DOHH2 (cell line): ENCODE results near the gene RBM26.

ENCODE experiments used
- H3F3A ChIP-seq: fragments of 200-600 bp; sonication (generic), shearing (Covaris generic); 2 replicates; pipeline ENCODE4 v1.6.0; 2016; ENCODE audit warnings: antibody characterized with exemption, mild to moderate bottlenecking; ENCODE audit not compliant: control insufficient read depth, insufficient read depth
- H3K27ac ChIP-seq: fragments of 200-600 bp; sonication (generic); 2 replicates; pipeline ENCODE4 v1.5.1; 2014; ENCODE audit warnings: low read depth, mild to moderate bottlenecking, low read length, moderate library complexity
- H3K27me3 ChIP-seq: fragments of 200-600 bp; sonication (generic); 2 replicates; pipeline ENCODE4 v1.6.1; 2014; ENCODE audit warnings: mild to moderate bottlenecking, low read length, mixed read lengths; ENCODE audit not compliant: control insufficient read depth
- H3K36me3 ChIP-seq: fragments of 200-600 bp; sonication (generic); 2 replicates; pipeline ENCODE4 v1.6.1; 2014; ENCODE audit warnings: mild to moderate bottlenecking, low read length, moderate library complexity, mixed read lengths; ENCODE audit not compliant: control insufficient read depth
- H3K4me1 ChIP-seq: fragments of 200-600 bp; sonication (generic); 2 replicates; pipeline ENCODE4 v1.6.1; 2014; ENCODE audit warnings: mild to moderate bottlenecking, low read length, mixed read lengths; ENCODE audit not compliant: control insufficient read depth
- H3K4me2 ChIP-seq: fragments of 200-600 bp; sonication (generic); 2 replicates; pipeline ENCODE4 v1.6.0; 2014; ENCODE audit warnings: mild to moderate bottlenecking, low read length, moderate library complexity
- H3K4me3 ChIP-seq: fragments of 200-600 bp; sonication (generic); 2 replicates; pipeline ENCODE4 v1.5.1; 2014; ENCODE audit warnings: mild to moderate bottlenecking, low read length, mixed read lengths
- H3K79me2 ChIP-seq: fragments of 200-600 bp; sonication (generic); 2 replicates; pipeline ENCODE4 v1.6.1; 2014; ENCODE audit warnings: mild to moderate bottlenecking, low read length, mixed read lengths; ENCODE audit not compliant: control insufficient read depth
- H3K9me2 ChIP-seq: fragments of 200-600 bp; sonication (generic); replicated peaks from 2 replicates; pipeline ENCODE4 v1.6.1; 2014; ENCODE audit warnings: mild to moderate bottlenecking, low read length, mixed read lengths; ENCODE audit not compliant: control insufficient read depth
- H3K9me3 ChIP-seq: fragments of 200-600 bp; sonication (generic); 2 replicates; pipeline ENCODE4 v1.6.1; 2014; ENCODE audit warnings: antibody characterized with exemption, low read length, mixed read lengths; ENCODE audit not compliant: control insufficient read depth, insufficient read depth
- H4K20me1 ChIP-seq: fragments of 200-600 bp; sonication (generic); 2 replicates; pipeline ENCODE4 v1.6.0; 2014; ENCODE audit warnings: low read depth, mild to moderate bottlenecking, antibody characterized with exemption, low read length, moderate library complexity; ENCODE audit not compliant: control insufficient read depth, insufficient read depth
- CTCF ChIP-seq: fragments of 200-600 bp; sonication (generic); IDR thresholded peaks from one replicate; pipeline ENCODE4 v1.5.1; 2014; ENCODE audit warnings: antibody characterized with exemption, mild to moderate bottlenecking, low read depth, low read length; ENCODE audit not compliant: poor library complexity, severe bottlenecking
- EZH2phosphoT487 ChIP-seq: fragments of 200-600 bp; sonication (generic); IDR thresholded peaks from 2 replicates; pipeline ENCODE4 v1.6.1; 2017; ENCODE audit warnings: borderline replicate concordance, mild to moderate bottlenecking, antibody characterized with exemption, low read length, moderate library complexity, mixed read lengths

The RBM26 gene

GRCh38 chr13:79409828-79410227, 3.8 kb upstream of the RBM26 start:
- Histone ChIP-seq H3K36me3 (peaks cover 50% of the 10 kb centered on the region), H4K20me1 (no peaks in the 10 kb centered on the region), H3K9me2 (no peaks in the 10 kb centered on the region), H3K4me3 (no peak overlapping the region), H3K4me2 (no peak overlapping the region), H3K9me3 (no peaks in the 10 kb centered on the region), H3K27ac (no peak overlapping the region), H3K27me3 (no peaks in the 10 kb centered on the region), H3F3A (0 out of 2 replicates have a peak, but pooled peaks cover 3% of the 10 kb centered on the region), H3K79me2 (peaks cover 39% of the 10 kb centered on the region), H3K4me1 (peaks cover 18% of the 10 kb centered on the region)
- no peak for TF ChIP-seq CTCF
- TF ChIP-seq EZH2phosphoT487 = no peak

DNA sequence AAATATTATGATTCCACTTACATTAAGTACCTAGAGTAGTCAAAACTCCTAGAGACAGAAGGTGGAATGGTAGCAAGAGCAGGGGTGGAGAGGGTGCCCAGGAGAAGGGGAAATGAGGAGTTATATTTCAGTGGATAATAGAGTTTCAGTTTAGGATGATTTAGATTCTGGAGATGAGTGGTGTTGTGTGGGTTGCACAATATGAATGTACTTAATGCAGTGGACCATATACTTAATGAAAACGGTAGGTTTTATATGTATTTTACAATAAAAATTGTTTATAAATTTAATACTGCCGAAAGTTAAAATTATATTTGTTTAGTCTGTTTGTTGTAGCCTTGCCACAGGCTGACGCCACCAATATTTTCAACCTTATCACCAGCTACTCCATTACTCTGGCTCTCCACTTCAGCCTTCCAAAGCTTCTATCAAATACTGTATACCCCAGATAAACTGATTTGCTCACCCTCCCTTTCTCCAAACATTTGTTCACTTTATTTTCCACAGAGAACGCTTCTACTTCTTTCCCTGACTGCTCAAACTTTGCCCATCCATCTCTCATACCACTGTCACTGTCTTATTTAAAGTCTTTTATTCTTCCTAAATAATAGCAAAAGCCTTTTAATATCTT, 1.4 kb upstream of the RBM26 start:
- no peaks in the 10 kb centered on the region for H3K27me3 ChIP-seq
- peaks cover 8% of the 10 kb centered on the region; the same call in 1 of the 2 replicates for H4K20me1 ChIP-seq
- H3K4me1 ChIP-seq = peaks cover 33% of the 10 kb centered on the region
- peaks cover 57% of the 10 kb centered on the region for H3K36me3 ChIP-seq
- peak overlapping the region; percentile 96 for H3K4me3 ChIP-seq
- TF ChIP-seq EZH2phosphoT487 (no peak), CTCF (no peak)
- peak overlapping the region; percentile 90 for H3K4me2 ChIP-seq
- H3K9me2 ChIP-seq = no peaks in the 10 kb centered on the region
- no peaks in the 10 kb centered on the region for H3K9me3 ChIP-seq
- H3F3A ChIP-seq = 0 out of 2 replicates have a peak, but pooled peaks cover 3% of the 10 kb centered on the region
- H3K27ac ChIP-seq = no peak overlapping the region
- peaks cover 62% of the 10 kb centered on the region for H3K79me2 ChIP-seq

DNA sequence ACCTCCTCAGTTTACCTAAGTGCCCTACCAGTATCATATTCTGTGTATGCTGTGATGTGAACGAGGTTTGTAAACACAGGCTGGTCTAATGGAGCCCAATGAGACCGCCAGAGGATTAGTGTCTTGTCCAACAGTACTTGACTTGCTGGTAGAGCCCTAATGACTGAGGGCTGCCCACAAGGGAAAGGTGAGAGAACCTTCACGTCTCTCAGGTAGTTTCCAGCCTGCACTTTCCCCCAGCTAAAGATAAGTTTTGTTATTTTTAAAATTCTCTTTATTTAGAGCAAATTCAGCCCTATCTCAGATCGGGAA, 498 bp upstream of the RBM26 start:
- no peak for TF ChIP-seq EZH2phosphoT487
- no peak for TF ChIP-seq CTCF
- Histone ChIP-seq H3K4me3 (peak overlapping the region; percentile 96), H3F3A (0 out of 2 replicates have a peak, but pooled peaks cover 3% of the 10 kb centered on the region), H3K9me2 (no peaks in the 10 kb centered on the region), H3K4me1 (peaks cover 42% of the 10 kb centered on the region), H3K79me2 (peaks cover 72% of the 10 kb centered on the region), H3K9me3 (no peaks in the 10 kb centered on the region), H3K27ac (peak overlapping the region; percentile 84), H4K20me1 (peaks cover 8% of the 10 kb centered on the region; the same call in 1 of the 2 replicates), H3K36me3 (peaks cover 64% of the 10 kb centered on the region), H3K27me3 (no peaks in the 10 kb centered on the region), H3K4me2 (peak overlapping the region; percentile 90)
